Left ventricle myocardium inferior (tissue), 1 donor: ENCODE data around the gene NDUFS6. TPM values are rescaled to one million over a fixed set of nuclear protein-coding genes. Genes with fewer than 3 reads are reported as not detected.
A peak's percentile ranks its signal among the peaks of the same experiment; 100 is the strongest.
"Not testable (repeated sequence)": the region's sequence is repeated elsewhere in the genome, so short reads cannot be mapped to it uniquely, and the experiment has no call there.

Experiments
- DNase-seq: peaks from one replicate; pipeline ENCODE4 v3.0.0-alpha.2; 2020
- H3K27ac ChIP-seq: fragments of 200-600 bp; replicated peaks from 2 replicates; pipeline ENCODE4 v1.8.0; 2021
- H3K27me3 ChIP-seq: fragments of 200-600 bp; 2 replicates; pipeline ENCODE4 v1.8.0; 2021; ENCODE audit warnings: low read depth
- H3K36me3 ChIP-seq: fragments of 200-600 bp; 2 replicates; pipeline ENCODE4 v1.8.0; 2021
- H3K4me1 ChIP-seq: fragments of 200-600 bp; 2 replicates; pipeline ENCODE4 v1.8.0; 2021
- H3K4me3 ChIP-seq: fragments of 200-600 bp; 2 replicates; pipeline ENCODE4 v1.8.0; 2021; ENCODE audit warnings: mild to moderate bottlenecking, moderate library complexity
- H3K9me3 ChIP-seq: fragments of 200-600 bp; replicated peaks from 2 replicates; pipeline ENCODE4 v1.8.0; 2021
- intact Hi-C: fragments of 100-400 bp; cut with micrococcal nuclease; formaldehyde crosslinking; loops from one replicate; pipeline ENCODE4 v1.11.0; 2022
- total RNA-seq: library from RNA; stranded (reverse); fragmentation: NEBNext Ultra II Directional; extraction: Animal tissue kit (Norgen Biotek cat#: 25700); gene quantifications from one replicate; pipeline ENCODE4 v1.2.1, GENCODE V29; 2021
- TF ChIP-seq, protein P1 (sequence below): fragments of 200-600 bp; IDR thresholded peaks from 2 replicates; pipeline ENCODE4 v1.8.0; 2021; ENCODE audit warnings: antibody characterized with exemption, mild to moderate bottlenecking, borderline replicate concordance
- donor health status: DM: no; HTN: yes; CAD: no; lungs with severe emphysema.

NDUFS6 gene
- total RNA-seq, 1 donor from 2014 or later, result 122 TPM

DNA sequence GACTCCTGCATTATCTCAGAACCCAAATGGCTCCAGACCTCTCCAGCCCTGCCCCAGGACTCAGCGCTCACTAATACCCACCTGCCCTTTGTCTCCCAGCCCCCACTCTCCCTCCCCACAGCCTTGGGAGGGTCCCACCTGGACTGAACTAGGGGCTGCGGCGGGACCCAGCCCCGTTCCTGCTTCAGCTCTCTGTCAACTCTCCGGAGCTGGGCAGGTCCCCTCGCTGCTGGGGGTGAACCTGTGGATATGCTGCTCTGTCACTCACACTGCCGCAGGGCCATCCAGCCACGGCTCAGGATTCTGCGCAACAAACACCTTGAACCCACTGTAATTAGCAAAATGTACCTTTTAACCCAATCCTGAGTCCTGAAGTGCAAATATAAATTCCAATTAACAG lies 36.8 kb downstream of the NDUFS6 start:
- intact Hi-C loops, result no loop called here

DNA sequence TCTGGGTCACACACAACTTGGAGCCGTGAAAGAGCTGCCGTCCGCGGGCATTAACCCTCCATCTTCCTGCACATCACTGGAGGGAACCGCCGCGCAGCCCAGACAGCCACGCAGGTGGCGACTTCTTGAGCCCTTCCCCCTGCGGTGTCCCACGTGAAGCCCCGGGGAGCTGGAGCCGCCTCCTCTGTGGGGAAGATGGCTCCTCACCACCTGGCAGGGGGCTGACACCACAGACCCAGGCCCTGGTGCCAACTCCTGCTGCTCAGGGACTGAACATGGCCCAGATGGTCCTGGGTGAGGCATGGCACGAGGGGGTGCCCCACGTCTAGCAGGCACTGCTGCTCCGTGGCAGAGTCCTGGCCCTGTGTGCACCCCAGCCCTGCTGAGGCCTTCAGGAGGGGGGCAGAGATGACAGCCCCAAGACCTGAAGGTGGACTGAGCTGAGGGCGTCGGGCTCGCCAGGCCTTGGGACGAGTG lies 38.9 kb downstream of the NDUFS6 start:
- Histone ChIP-seq H3K27me3 (peaks cover 52% of the 10 kb centered on the region), H3K4me3 (no peak overlapping the region), H3K36me3 (no peaks in the 10 kb centered on the region), H3K4me1 (peaks cover 27% of the 10 kb centered on the region), H3K9me3 (no peaks in the 10 kb centered on the region), H3K27ac (no peak overlapping the region)
- DNase-seq, result no peak
- intact Hi-C loops, result no loop called here
- TF ChIP-seq, protein P1, sequence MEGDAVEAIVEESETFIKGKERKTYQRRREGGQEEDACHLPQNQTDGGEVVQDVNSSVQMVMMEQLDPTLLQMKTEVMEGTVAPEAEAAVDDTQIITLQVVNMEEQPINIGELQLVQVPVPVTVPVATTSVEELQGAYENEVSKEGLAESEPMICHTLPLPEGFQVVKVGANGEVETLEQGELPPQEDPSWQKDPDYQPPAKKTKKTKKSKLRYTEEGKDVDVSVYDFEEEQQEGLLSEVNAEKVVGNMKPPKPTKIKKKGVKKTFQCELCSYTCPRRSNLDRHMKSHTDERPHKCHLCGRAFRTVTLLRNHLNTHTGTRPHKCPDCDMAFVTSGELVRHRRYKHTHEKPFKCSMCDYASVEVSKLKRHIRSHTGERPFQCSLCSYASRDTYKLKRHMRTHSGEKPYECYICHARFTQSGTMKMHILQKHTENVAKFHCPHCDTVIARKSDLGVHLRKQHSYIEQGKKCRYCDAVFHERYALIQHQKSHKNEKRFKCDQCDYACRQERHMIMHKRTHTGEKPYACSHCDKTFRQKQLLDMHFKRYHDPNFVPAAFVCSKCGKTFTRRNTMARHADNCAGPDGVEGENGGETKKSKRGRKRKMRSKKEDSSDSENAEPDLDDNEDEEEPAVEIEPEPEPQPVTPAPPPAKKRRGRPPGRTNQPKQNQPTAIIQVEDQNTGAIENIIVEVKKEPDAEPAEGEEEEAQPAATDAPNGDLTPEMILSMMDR, result no peak

More for the DNA sequence above, 36.8 kb downstream of the NDUFS6 start:
- Histone ChIP-seq H3K27me3 (peaks cover 54% of the 10 kb centered on the region), H3K4me1 (peaks cover 35% of the 10 kb centered on the region), H3K27ac (no peak overlapping the region), H3K36me3 (no peaks in the 10 kb centered on the region), H3K4me3 (no peak overlapping the region), H3K9me3 (no peaks in the 10 kb centered on the region)
- TF ChIP-seq, protein P1, result no peak
- no peak for DNase-seq

DNA sequence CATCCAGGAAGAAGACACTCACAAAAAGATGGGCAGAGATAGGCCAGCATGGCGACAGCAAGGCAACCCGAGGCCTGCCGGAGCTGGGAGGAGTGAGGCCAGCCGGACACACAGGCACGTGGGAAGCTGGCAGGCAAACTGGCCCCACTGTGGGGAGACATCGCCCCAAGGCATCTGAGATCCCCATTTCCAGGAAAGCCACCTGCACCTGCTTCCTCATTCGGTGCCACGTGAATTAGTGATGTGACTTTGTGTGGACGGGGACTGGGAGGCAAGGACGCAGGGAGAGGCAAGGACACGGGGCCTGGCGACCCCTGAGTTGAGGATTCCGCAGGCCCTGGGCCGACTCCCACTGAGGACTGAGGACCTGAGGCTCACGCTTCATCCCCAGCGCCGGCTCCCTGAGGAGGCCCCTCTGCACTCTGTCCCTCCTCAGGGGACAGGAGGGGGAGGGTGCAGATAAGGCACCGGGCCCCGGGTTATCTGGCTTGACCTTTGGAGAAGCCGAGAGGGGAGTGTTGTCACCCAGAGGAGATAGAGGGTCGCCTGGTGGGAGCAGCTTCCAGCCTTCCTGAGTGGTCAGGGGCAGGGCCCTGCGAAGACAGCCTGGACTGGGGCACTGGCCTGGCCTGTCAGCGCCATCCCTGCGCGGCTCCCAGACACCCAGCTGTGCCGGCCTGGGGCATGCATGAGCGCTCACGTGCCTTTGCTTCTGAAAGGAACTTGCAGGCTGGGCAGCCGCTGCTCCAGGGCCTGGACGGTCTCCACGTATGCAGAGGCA lies 39.7 kb downstream of the NDUFS6 start:
- Histone ChIP-seq H3K4me1 (peaks cover 26% of the 10 kb centered on the region), H3K9me3 (no peaks in the 10 kb centered on the region), H3K36me3 (no peaks in the 10 kb centered on the region), H3K27ac (peak overlapping the region; percentile 84), H3K27me3 (peaks cover 52% of the 10 kb centered on the region), H3K4me3 (no peak overlapping the region)
- intact Hi-C loops, result no loop called here
- peak; percentile 72 for DNase-seq
- TF ChIP-seq, protein P1, result no peak

DNA sequence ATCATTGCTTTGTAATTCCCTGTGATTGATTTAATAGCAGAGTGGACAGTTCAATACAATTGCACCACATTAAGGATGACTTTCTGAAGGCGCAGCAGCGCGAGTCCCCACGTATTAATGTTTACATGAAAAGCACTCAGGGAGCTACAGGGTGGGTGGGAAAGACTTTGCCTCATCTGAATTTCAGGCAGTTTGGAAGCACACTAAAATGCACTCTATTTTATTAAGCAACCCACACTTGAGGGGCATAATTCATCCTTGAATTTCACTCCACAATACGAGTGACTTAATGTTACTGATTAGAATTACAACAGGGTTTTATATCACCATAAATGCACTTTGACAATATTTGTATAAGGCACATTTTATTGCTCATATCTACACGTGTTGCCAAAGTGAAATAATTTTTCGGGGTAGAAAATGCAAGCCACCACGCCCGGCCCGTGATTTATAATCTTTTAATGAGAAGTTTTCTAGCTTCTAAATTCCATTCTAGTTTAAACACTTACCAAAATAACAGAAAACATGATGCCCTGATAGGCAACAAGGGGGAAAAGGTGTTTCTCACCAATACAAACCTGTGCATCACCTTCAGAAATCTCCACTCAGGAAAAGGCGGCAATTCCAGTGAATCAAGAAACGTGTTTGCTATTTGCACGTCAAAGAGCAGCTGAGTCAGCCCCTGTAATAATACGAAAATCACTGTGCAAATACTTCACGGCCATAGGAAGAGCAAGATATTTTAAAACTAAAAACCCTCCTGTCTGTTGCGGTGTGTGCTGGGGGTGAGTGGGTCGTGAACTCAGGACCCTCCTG lies 41.0 kb downstream of the NDUFS6 start:
- Histone ChIP-seq H3K4me1 (peaks cover 14% of the 10 kb centered on the region), H3K27me3 (peaks cover 44% of the 10 kb centered on the region), H3K9me3 (no peaks in the 10 kb centered on the region), H3K36me3 (no peaks in the 10 kb centered on the region), H3K4me3 (no peak overlapping the region), H3K27ac (no peak overlapping the region)
- no peak for DNase-seq
- TF ChIP-seq, protein P1, result no peak
- intact Hi-C loops, result no loop called here

DNA sequence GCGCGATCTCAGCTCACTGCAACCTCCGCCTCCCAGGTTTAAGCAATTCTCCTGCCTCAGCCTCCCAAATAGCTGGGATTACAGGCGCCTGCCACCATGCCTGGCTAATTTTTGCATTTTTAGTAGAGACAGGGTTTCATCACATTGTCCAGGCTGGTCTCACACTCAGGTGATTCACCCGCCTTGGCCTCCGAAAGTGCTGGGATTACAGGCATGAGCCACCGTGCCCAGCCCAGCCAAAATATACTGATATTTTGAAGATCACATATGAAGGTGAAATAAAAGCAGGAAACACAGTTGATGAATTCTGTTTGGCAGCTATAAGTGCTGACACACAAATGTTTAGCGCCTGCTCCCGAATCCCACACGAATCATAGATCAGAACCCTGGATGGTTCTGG lies 42.6 kb downstream of the NDUFS6 start:
- intact Hi-C loops, H3K27ac ChIP-seq, H3K36me3 ChIP-seq, H3K4me3 ChIP-seq, DNase-seq, H3K9me3 ChIP-seq: not testable (repeated sequence)
- Histone ChIP-seq H3K4me1 (peaks cover 12% of the 10 kb centered on the region), H3K27me3 (peaks cover 37% of the 10 kb centered on the region)
